Amygdala (tissue), 56 donors: Measurements from ENCODE around the gene TMEM263.

Source experiments
- DNase-seq, 56 donors: peaks; one replicate each; lab custom pipeline; 2025; lab: John Stamatoyannopoulos, UW

Gene TMEM263

GRCh38 chr12:106945261-106945851 is 10.4 kb upstream of the TMEM263 start:
- no peak for DNase-seq

GRCh38 chr12:106947461-106947860 is 8.2 kb upstream of the TMEM263 start:
- DNase-seq, result no peak

GRCh38 chr12:106950591-106950990 is 5.1 kb upstream of the TMEM263 start:
- no peak for DNase-seq

GRCh38 chr12:106953352-106954250 is 2.1 kb upstream of the TMEM263 start:
- DNase-seq, result no peak

- peak in 26 of 56 donors; percentile 3 to 58 (median 32) for DNase-seq
These were observed 988 bp upstream of the TMEM263 start for GRCh38 chr12:106954462-106955376.

GRCh38 chr12:106956048-106956578 is 406 bp downstream of the TMEM263 start:
- peak in 41 of 56 donors; percentile 9 to 75 (median 55) for DNase-seq

GRCh38 chr12:106957583-106957982 is 1.9 kb downstream of the TMEM263 start:
- no peak for DNase-seq

- peak in 8 of 56 donors; percentile 2 to 27 (median 6) for DNase-seq
These were observed 4.7 kb downstream of the TMEM263 start for GRCh38 chr12:106960443-106960842.

GRCh38 chr12:106962286-106962685 is 6.6 kb downstream of the TMEM263 start:
- no peak for DNase-seq

- DNase-seq, result no peak
These were observed 8.8 kb downstream of the TMEM263 start for GRCh38 chr12:106964526-106964925.

GRCh38 chr12:106971065-106971464 is 15.4 kb downstream of the TMEM263 start:
- DNase-seq, result no peak

GRCh38 chr12:106973545-106973944 is 17.8 kb downstream of the TMEM263 start:
- no peak for DNase-seq

- DNase-seq, result no peak
These were observed 18.8 kb downstream of the TMEM263 start for GRCh38 chr12:106974511-106974910.

GRCh38 chr12:106975098-106975497 is 19.4 kb downstream of the TMEM263 start:
- no peak for DNase-seq

- DNase-seq, result no peak
These were observed 20.4 kb downstream of the TMEM263 start for GRCh38 chr12:106975993-106976658.

- no peak for DNase-seq
These were observed 21.0 kb downstream of the TMEM263 start for GRCh38 chr12:106976668-106977067.

- peak in 12 of 56 donors; percentile 2 to 55 (median 22) for DNase-seq
These were observed 22.5 kb downstream of the TMEM263 start for GRCh38 chr12:106978035-106978800.

GRCh38 chr12:106980944-106981343 is 25.2 kb downstream of the TMEM263 start:
- DNase-seq, result no peak

- DNase-seq, result no peak
These were observed 26.1 kb downstream of the TMEM263 start for GRCh38 chr12:106981788-106982187.
